Esophagus muscularis mucosa (tissue), 4 donors: ENCODE measurements around the gene ICE2.

Source experiments
- EP300 ChIP-seq: sonication (generic); formaldehyde crosslinking; IDR thresholded peaks from one replicate; pipeline ENCODE4 v1.6.1; 2017; ENCODE audit warnings: antibody characterized with exemption
- POLR2AphosphoS5 ChIP-seq, 2 donors: sonication (generic); formaldehyde crosslinking; IDR thresholded peaks; one replicate each; pipeline ENCODE4 v1.6.1; 2017; ENCODE audit warnings: antibody characterized with exemption in 2 of 2
- TF ChIP-seq, protein P1 (sequence below), 3 experiments: fragments of 200-600 bp in 2 of 3; fragments of 450-650 bp in 1 of 3; sonication (generic) in 2 of 3; IDR thresholded peaks; one replicate each; pipeline ENCODE4 v1.5.1; 2017 to 2019; ENCODE audit warnings: antibody characterized with exemption in 3 of 3, mild to moderate bottlenecking in 2 of 3, moderate library complexity in 1 of 3

DNA sequence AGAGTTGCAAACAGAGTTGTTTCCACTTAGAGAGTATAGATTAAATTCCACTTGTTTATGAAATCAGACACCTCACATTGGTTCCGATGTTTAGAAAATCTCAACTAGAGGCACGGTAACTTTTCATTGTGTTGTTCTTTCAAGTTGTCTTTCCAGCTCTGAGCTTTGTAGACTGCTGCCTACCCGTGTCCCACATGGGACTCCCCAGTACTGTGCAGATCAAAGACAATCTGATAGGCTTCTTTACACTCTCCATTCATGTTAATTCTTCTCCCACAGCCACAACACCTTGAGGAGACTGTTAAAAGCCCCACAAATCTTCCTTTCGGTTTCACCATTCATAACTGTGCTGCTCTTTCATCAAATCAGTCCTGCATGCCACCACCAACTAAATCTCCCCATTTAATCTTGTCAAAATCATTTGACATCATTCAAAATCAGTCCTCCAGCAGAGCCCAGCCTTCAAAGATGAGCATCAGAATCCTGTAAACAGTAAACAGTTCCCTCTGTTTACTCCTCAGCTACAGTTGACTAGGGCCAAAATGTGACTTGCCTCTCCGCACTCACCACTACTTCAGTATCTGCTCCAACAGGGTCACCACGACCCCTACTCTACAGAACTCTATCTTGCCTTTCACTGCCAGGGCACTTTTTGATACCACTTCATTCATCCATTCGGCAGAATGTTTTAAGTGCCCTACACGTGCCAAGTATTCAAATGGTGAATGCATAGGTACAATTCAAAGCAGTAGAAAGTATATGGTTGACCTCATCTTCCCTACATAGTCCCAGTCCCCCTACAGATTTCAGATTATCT is 89.5 kb downstream of the ICE2 start:
- TF ChIP-seq, protein P1, sequence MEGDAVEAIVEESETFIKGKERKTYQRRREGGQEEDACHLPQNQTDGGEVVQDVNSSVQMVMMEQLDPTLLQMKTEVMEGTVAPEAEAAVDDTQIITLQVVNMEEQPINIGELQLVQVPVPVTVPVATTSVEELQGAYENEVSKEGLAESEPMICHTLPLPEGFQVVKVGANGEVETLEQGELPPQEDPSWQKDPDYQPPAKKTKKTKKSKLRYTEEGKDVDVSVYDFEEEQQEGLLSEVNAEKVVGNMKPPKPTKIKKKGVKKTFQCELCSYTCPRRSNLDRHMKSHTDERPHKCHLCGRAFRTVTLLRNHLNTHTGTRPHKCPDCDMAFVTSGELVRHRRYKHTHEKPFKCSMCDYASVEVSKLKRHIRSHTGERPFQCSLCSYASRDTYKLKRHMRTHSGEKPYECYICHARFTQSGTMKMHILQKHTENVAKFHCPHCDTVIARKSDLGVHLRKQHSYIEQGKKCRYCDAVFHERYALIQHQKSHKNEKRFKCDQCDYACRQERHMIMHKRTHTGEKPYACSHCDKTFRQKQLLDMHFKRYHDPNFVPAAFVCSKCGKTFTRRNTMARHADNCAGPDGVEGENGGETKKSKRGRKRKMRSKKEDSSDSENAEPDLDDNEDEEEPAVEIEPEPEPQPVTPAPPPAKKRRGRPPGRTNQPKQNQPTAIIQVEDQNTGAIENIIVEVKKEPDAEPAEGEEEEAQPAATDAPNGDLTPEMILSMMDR (IDR thresholded peaks at IDR 0.05): no peak
- TF ChIP-seq POLR2AphosphoS5 (IDR thresholded peaks at IDR 0.05): no peak
- no peak for TF ChIP-seq EP300
